Ureter (tissue), 1 donor: ENCODE results near the gene HNRNPM. TPM values are rescaled to one million over a fixed set of nuclear protein-coding genes. Genes with fewer than 3 reads are reported as not detected.

ENCODE experiments used
- DNase-seq: peaks from one replicate; pipeline ENCODE4 v3.0.0-alpha.2; 2020; ENCODE audit warnings: low spot score
- total RNA-seq: library from RNA; stranded (reverse); gene quantifications from one replicate; pipeline ENCODE4 v1.2.4, GENCODE V29; 2023
- donor health status: DM: yes; HTN: yes; CAD: no.

Gene HNRNPM
- total RNA-seq, 1 donor from 2014 or later: 205 TPM

- no peak for DNase-seq
Measured at GRCh38 chr19:8460516-8461298, 15.9 kb downstream of the HNRNPM start.

- no peak for DNase-seq
Measured at GRCh38 chr19:8461376-8461775, 16.6 kb downstream of the HNRNPM start.

DNA sequence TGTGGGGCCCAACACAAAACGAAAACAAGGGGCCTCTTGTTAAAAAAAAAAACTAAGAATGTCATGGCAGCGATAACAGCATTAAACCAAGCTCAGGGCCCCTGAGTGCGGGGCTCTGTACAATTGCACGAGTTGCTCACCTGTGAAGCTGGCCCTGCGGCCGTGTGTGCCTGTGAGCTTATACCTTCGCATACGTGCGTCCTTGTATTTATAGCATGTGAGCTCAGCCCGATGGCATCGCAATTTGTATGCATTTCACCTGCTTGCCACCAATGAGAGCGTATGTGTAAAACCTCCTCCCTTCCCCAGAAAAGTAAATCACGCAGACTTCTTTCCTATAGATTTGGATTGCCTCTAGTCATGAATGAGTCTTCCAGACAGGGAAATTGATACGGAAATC lies 17.1 kb downstream of the HNRNPM start:
- DNase-seq: no peak

GRCh38 chr19:8462571-8462970 lies 17.8 kb downstream of the HNRNPM start:
- no peak for DNase-seq

GRCh38 chr19:8463365-8463764 lies 18.6 kb downstream of the HNRNPM start:
- no peak for DNase-seq

DNA sequence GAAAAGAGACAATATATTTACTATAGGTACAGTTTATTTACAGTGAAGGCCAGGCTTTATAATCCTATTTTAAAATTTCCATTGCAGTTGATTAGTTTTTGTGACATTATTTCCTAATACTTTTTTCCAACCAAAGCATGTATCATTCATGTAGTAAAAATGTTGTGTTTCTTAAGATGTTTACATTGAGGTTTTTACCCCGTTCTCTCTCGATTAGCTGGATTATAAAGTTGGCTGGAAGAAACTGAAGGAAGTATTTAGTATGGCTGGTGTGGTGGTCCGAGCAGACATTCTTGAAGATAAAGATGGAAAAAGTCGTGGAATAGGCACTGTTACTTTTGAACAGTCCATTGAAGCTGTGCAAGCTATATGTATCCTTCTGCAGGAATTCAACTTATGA lies 21.2 kb downstream of the HNRNPM start:
- DNase-seq: no peak

- no peak for DNase-seq
Measured at GRCh38 chr19:8468124-8468523, 23.3 kb downstream of the HNRNPM start.

DNA sequence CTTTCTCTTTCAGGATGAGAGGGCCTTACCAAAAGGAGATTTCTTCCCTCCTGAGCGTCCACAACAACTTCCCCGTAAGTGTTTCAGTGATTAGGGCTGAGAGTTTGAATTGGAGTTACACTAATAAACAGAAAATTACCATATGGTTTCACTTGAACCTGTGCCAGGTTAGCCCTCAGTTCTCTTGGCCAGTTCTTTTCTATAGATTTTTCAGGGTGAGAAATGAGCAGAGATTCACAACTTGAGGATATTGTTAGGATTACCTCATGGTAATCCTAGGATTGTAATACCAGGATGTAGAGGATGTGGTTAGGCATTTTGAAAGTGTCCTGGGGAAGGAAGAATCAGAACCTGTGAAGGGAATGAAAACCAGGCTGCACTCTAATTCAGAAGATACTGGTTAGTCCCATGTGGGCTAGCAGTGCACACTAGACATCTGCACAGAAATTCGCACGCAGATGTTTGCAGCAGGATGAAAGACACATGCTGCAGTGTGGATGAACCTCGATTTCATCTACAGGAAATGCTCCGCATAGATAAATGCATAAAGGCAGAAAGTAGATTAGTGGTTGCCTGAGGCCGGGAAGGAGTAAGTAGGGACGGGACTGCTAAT lies 24.1 kb downstream of the HNRNPM start:
- no peak for DNase-seq

- DNase-seq: no peak
Measured at GRCh38 chr19:8469613-8470368, 25.0 kb downstream of the HNRNPM start.

DNA sequence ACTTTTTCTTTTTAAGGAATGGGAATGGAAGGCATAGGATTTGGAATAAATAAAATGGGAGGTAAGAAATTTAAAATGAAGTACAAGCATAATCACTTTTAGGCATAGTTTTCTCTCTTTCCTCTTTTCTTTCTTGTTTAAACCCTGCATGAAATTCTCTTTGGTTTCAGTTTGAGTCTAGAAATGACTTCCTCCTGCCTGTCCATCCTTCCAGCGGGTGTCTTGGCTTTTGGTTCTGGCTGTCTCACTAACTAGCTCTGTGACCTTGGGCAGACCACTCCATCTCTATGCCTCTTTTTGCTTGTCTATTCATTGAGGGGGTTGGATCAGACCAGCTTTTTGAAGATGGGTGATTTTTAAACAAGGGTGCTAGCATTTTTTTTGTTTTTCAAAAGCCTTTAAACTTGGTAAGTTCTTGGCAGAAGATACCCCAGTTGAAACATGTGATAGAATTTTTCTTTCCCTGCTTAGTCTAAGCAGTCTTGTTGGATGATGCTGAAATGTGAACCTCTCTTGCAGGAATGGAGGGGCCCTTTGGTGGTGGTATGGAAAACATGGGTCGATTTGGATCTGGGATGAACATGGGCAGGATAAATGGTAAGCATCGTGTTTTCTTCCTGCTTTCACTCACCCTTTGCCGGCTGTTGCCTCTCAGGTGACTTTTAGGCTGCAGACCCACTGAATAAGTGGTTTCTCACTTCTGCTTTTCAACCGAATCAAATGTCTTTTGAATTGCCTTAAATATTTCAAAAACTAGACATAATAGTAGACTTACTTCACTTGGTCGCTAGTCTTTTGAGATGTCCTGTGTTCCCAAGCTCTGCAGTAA lies 29.1 kb downstream of the HNRNPM start:
- DNase-seq: no peak

GRCh38 chr19:8475005-8475404 lies 30.2 kb downstream of the HNRNPM start:
- no peak for DNase-seq

DNA sequence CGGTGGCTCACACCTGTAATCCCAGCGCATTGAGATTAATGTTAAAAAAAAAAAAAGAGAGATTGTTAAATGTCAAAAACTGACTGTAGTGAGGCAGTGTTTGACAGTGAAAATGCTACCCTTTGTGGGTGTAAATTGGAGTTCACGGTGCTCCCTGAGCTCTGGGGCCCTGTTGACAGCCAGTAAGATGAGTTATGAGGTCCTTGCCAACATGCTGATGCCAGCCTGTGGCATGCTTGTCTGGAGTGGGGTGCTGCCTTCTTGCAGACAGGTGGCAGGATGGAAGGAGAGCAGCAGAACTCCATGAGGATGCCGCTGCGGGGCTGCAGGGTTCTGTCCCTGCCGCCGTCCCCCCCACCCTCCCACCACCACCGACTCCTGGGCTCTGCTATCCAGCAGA lies 31.7 kb downstream of the HNRNPM start:
- DNase-seq: no peak

DNA sequence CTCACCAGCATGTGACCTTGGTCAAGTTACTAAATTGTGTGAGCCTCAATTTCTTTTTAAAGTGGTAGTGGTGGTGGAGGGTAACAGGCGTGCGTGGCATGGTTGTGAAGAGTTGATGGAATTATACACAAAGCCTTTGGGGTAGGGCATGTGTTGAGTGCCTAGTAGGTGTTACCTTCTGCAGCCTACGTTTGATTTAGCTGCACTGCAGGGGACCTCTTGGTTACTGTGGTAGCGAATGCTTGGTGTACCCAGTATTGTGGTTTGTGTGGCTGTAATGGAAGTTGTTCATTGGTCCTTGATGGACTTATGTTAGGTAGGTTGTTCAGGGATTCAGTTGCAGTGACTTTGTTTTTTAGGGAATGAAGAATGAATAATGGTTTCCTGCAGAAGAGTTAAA lies 33.1 kb downstream of the HNRNPM start:
- DNase-seq: no peak

- DNase-seq: no peak
Measured at GRCh38 chr19:8478598-8478997, 33.8 kb downstream of the HNRNPM start.

DNA sequence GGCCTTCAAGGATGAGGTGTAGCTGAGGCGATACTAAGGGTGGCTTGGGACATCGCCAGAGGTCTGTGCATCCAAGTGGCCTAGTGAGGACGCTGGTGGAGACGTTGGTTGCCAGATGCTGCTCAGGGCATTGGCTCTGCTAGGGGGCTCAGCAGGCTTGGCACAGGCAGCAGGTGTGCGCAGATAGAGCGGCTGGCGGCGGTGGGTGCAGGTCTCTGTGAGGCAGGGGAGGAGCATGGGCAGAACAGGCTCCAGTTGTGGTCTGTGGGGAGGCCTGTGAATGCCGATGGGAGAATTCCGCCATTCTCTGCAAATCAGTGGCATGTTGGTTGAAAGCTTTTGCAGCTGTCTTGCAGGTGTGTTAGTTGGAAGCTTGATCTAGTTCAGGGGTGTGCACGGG lies 36.4 kb downstream of the HNRNPM start:
- no peak for DNase-seq

DNA sequence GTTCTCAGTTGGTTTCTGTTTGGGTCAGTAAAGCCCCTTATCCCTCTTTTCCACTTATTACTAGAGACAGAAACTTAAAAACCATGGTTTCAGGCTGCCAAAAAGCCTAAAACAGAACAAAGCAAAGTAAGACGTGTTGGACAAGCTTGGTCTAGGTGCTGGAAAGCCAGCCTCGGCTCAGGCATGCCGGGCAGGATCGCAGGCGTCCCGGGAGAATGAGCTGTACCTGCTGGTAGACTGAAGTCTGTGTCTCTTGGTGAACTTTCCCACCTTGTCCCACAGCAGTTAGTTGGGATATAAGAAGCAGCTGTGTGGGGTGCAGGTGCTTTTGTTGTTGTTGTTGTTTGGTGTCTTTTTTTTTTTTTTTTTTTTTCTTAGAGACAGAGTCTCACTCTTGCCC lies 36.8 kb downstream of the HNRNPM start:
- no peak for DNase-seq

DNA sequence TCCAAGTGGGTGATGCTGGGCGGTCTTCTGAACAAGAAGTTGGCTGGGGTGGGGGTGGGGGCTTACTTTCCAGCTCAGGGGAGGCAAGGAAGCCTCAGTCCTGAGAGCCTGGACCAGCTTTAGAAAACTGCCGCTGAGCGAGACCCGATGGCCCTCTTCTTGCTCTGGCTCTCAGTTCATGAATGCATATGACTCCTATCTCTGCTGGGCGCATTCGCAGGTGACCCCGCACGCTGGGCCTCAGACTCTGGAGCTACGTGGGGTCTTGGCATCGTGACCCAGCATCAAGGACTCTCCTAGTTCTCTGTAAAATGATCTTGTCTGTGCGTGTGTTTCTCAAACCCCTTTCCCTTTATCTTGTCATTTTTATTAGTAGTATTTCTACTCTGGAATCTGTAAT lies 37.9 kb downstream of the HNRNPM start:
- DNase-seq: no peak

- DNase-seq: no peak
Measured at GRCh38 chr19:8483165-8483564, 38.4 kb downstream of the HNRNPM start.

- no peak for DNase-seq
Measured at GRCh38 chr19:8484331-8484894, 39.6 kb downstream of the HNRNPM start.

DNA sequence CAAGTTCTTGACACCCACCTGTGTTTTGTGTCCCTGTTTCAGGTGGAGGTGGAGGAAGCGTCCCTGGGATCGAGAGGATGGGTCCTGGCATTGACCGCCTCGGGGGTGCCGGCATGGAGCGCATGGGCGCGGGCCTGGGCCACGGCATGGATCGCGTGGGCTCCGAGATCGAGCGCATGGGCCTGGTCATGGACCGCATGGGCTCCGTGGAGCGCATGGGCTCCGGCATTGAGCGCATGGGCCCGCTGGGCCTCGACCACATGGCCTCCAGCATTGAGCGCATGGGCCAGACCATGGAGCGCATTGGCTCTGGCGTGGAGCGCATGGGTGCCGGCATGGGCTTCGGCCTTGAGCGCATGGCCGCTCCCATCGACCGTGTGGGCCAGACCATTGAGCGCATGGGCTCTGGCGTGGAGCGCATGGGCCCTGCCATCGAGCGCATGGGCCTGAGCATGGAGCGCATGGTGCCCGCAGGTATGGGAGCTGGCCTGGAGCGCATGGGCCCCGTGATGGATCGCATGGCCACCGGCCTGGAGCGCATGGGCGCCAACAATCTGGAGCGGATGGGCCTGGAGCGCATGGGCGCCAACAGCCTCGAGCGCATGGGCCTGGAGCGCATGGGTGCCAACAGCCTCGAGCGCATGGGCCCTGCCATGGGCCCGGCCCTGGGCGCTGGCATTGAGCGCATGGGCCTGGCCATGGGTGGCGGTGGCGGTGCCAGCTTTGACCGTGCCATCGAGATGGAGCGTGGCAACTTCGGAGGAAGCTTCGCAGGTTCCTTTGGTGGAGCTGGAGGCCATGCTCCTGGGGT lies 41.0 kb downstream of the HNRNPM start:
- DNase-seq: no peak

- DNase-seq: no peak
Measured at GRCh38 chr19:8486661-8487136, 41.9 kb downstream of the HNRNPM start.
